Measurements from ENCODE around the gene NUP210L.

GRCh38 chr1:154178013-154178412 lies 23.1 kb upstream of the NUP210L start:
- TF ChIP-seq RAD51 (IDR thresholded peaks at IDR 0.05; ENCODE audit: borderline replicate concordance) (no peak), RNF2 (conservative IDR thresholded peaks at IDR 0.05; ENCODE audit: low read depth) (no peak), CTCF (CRISPR knock-in tag; IDR thresholded peaks at IDR 0.05) (no peak), POLR2AphosphoS5 (IDR thresholded peaks at IDR 0.05; ENCODE audit: low read depth, low read length) (no peak), ZZZ3 (CRISPR knock-in tag; IDR thresholded peaks at IDR 0.05; ENCODE audit: borderline replicate concordance) (no peak), POLR2A (IDR thresholded peaks at IDR 0.05; ENCODE audit: insufficient read depth in 1 of 2, low read depth in 2 of 2, low read length in 2 of 2) (no peak), ZNF816 (CRISPR knock-in tag; IDR thresholded peaks at IDR 0.05; ENCODE audit: borderline replicate concordance) (no peak)

All from HepG2 (cell line).